ENCODE measurements around the gene NFATC1.
A peak's percentile ranks its signal among the peaks of the same experiment; 100 is the strongest.

Gene NFATC1

GRCh38 chr18:79424008-79424565 lies 28.4 kb downstream of the NFATC1 start:
- peak overlapping the region in 3 of 11 experiments; percentile 9 to 76 (median 58); a peak in 3 of 22 replicates for H3K9ac ChIP-seq
- H3K36me3 ChIP-seq: peaks cover 10 to 42% (median 18%) of the 10 kb centered on the region in 11 experiments; a peak in 17 of 22 replicates

GRCh38 chr18:79424880-79425568 lies 29.3 kb downstream of the NFATC1 start:
- no peak for TF ChIP-seq Cebpa-rat (IDR thresholded peaks at IDR 0.05)
- Histone ChIP-seq H3K4me1 (peaks cover 24 to 86% (median 69%) of the 10 kb centered on the region in 10 experiments), H3K27me3 (0 out of 22 replicates have a peak, but pooled peaks cover 0 to 3% (median 0%) of the 10 kb centered on the region in 11 experiments), H3K9ac (no peak overlapping the region), H3K4me2 (peak overlapping the region in 4 of 11 experiments; percentile 0 to 20 (median 3); a peak in 5 of 22 replicates), H3K27ac (peak overlapping the region in 4 of 11 experiments; percentile 15 to 85 (median 76); a peak in 2 of 22 replicates), H3K4me3 (no peak overlapping the region), H3K36me3 (peaks cover 9 to 39% (median 16%) of the 10 kb centered on the region in 11 experiments; a peak in 17 of 22 replicates), H3K9me3 (replicated peaks in 1 of 11) (no peaks in the 10 kb centered on the region), H4K20me1 (peaks cover 74 to 97% (median 86%) of the 10 kb centered on the region in 11 experiments)

More at GRCh38 chr18:79424008-79424565, 28.4 kb downstream of the NFATC1 start:
- Histone ChIP-seq H3K27ac (peak overlapping the region in 4 of 11 experiments; percentile 68 to 85 (median 83); a peak in 6 of 22 replicates), H3K4me1 (peaks cover 33 to 86% (median 70%) of the 10 kb centered on the region in 10 experiments), H4K20me1 (peaks cover 75 to 97% (median 86%) of the 10 kb centered on the region in 11 experiments), H3K27me3 (peaks cover 0 to 12% (median 0%) of the 10 kb centered on the region in 11 experiments; a peak in 3 of 22 replicates), H3K9me3 (replicated peaks in 1 of 11) (no peaks in the 10 kb centered on the region), H3K4me2 (0 out of 22 replicates have a peak overlapping the region, but pooled peaks of 2 of the 11 experiments have one; percentile 95), H3K4me3 (no peak overlapping the region)
- no peak for TF ChIP-seq Cebpa-rat (IDR thresholded peaks at IDR 0.05)

- Histone ChIP-seq H3K4me1 (peaks cover 21 to 86% (median 69%) of the 10 kb centered on the region in 10 experiments), H3K27ac (peak overlapping the region in 3 of 11 experiments; percentile 15 to 85 (median 84); a peak in 2 of 22 replicates), H4K20me1 (peaks cover 74 to 97% (median 86%) of the 10 kb centered on the region in 11 experiments), H3K27me3 (no peaks in the 10 kb centered on the region), H3K4me2 (peak overlapping the region in 4 of 11 experiments; percentile 1 to 20 (median 10); a peak in 4 of 22 replicates), H3K4me3 (no peak overlapping the region), H3K36me3 (peaks cover 4 to 34% (median 11%) of the 10 kb centered on the region in 11 experiments; a peak in 17 of 22 replicates), H3K9me3 (replicated peaks in 1 of 11) (no peaks in the 10 kb centered on the region), H3K9ac (no peak overlapping the region)
- TF ChIP-seq Cebpa-rat (IDR thresholded peaks at IDR 0.05): no peak
Measured at GRCh38 chr18:79425569-79425886, 29.8 kb downstream of the NFATC1 start.

GRCh38 chr18:79426376-79427300 lies 30.9 kb downstream of the NFATC1 start:
- TF ChIP-seq Cebpa-rat (IDR thresholded peaks at IDR 0.05): no peak
- no peak overlapping the region for H3K4me3 ChIP-seq
- H3K9ac ChIP-seq: no peak overlapping the region; a peak in 1 of 22 replicates
- H4K20me1 ChIP-seq: peaks cover 69 to 97% (median 84%) of the 10 kb centered on the region in 11 experiments
- H3K27me3 ChIP-seq: no peaks in the 10 kb centered on the region
- H3K36me3 ChIP-seq: peaks cover 0 to 24% (median 3%) of the 10 kb centered on the region in 11 experiments; a peak in 4 of 22 replicates
- H3K27ac ChIP-seq: no peak overlapping the region
- H3K4me2 ChIP-seq: no peak overlapping the region
- peaks cover 10 to 86% (median 62%) of the 10 kb centered on the region in 10 experiments for H3K4me1 ChIP-seq
- no peaks in the 10 kb centered on the region for H3K9me3 ChIP-seq (replicated peaks in 1 of 11)

- Histone ChIP-seq H3K27me3 (0 out of 22 replicates have a peak, but pooled peaks cover 0 to under 1% (median 0%) of the 10 kb centered on the region in 11 experiments), H3K9ac (no peak overlapping the region), H4K20me1 (peaks cover 67 to 97% (median 84%) of the 10 kb centered on the region in 11 experiments), H3K27ac (no peak overlapping the region), H3K4me3 (no peak overlapping the region), H3K4me2 (peak overlapping the region in 3 of 11 experiments; percentile 7 to 27 (median 16); a peak in 4 of 22 replicates), H3K9me3 (replicated peaks in 1 of 11) (no peaks in the 10 kb centered on the region), H3K36me3 (peaks cover 0 to 32% (median 3%) of the 10 kb centered on the region in 11 experiments; a peak in 5 of 22 replicates), H3K4me1 (peaks cover under 1 to 83% (median 61%) of the 10 kb centered on the region in 10 experiments; a peak in 19 of 20 replicates)
- no peak for TF ChIP-seq Cebpa-rat (IDR thresholded peaks at IDR 0.05)
Measured at GRCh38 chr18:79427368-79428225, 31.9 kb downstream of the NFATC1 start.

GRCh38 chr18:79428287-79428686 lies 32.6 kb downstream of the NFATC1 start:
- Histone ChIP-seq H3K27me3 (peaks cover 0 to 8% (median 0%) of the 10 kb centered on the region in 11 experiments; a peak in 5 of 22 replicates), H3K9me3 (replicated peaks in 1 of 11) (no peaks in the 10 kb centered on the region), H3K27ac (no peak overlapping the region), H3K4me3 (no peak overlapping the region), H3K36me3 (peaks cover 0 to 38% (median 3%) of the 10 kb centered on the region in 11 experiments; a peak in 5 of 22 replicates), H3K4me1 (peaks cover 0 to 83% (median 60%) of the 10 kb centered on the region in 10 experiments; a peak in 16 of 20 replicates), H4K20me1 (peaks cover 67 to 97% (median 84%) of the 10 kb centered on the region in 11 experiments), H3K4me2 (peak overlapping the region in 4 of 11 experiments; percentile 7 to 28 (median 22); a peak in 6 of 22 replicates), H3K9ac (no peak overlapping the region)
- no peak for TF ChIP-seq Cebpa-rat (IDR thresholded peaks at IDR 0.05)

GRCh38 chr18:79429381-79429780 lies 33.7 kb downstream of the NFATC1 start:
- peaks cover 0 to 83% (median 61%) of the 10 kb centered on the region in 10 experiments; a peak in 16 of 20 replicates for H3K4me1 ChIP-seq
- TF ChIP-seq Cebpa-rat (IDR thresholded peaks at IDR 0.05): no peak
- H3K9ac ChIP-seq: no peak overlapping the region
- no peak overlapping the region for H3K4me3 ChIP-seq
- H3K36me3 ChIP-seq: peaks cover 0 to 49% (median 7%) of the 10 kb centered on the region in 11 experiments; a peak in 10 of 22 replicates
- H3K27ac ChIP-seq: no peak overlapping the region
- peak overlapping the region in 7 of 11 experiments; percentile 14 to 43 (median 38); a peak in 7 of 22 replicates for H3K4me2 ChIP-seq
- no peaks in the 10 kb centered on the region for H3K9me3 ChIP-seq (replicated peaks in 1 of 11)
- H3K27me3 ChIP-seq: peaks cover 0 to 19% (median 0%) of the 10 kb centered on the region in 11 experiments; a peak in 9 of 22 replicates
- H4K20me1 ChIP-seq: peaks cover 68 to 97% (median 84%) of the 10 kb centered on the region in 11 experiments

Measured in BLaER1 treated with 17β-estradiol and CSF1 and Interleukin-3, amounts not matched to agents 10 nM and 100 nM (cell line).